Activated T-helper 2 cell treated with anti-CD3 and anti-CD28 coated beads, Interferon-gamma antibody, Interleukin-2, Interleukin-4, amounts not matched to agents 10 μg/mL and 5 μg/mL and 100 μg/mL, durations not matched to agents 14 hours and 24 hours and 36 hours (primary cell): Measurements from ENCODE around the gene CFAP57. TPM values are rescaled to one million over a fixed set of nuclear protein-coding genes. Genes with fewer than 3 reads are reported as not detected.
"Not testable (repeated sequence)": the region's sequence is repeated elsewhere in the genome, so short reads cannot be mapped to it uniquely, and the experiment has no call there.

ENCODE experiments used
- DNase-seq: peaks from one replicate; pipeline ENCODE4 v3.0.0; 2021; ENCODE audit warnings: low spot score
- H3K27ac Mint-ChIP-seq: one replicate; pipeline ENCODE4 v1.8.0; 2021; ENCODE audit warnings: mixed read lengths
- H3K27me3 Mint-ChIP-seq: one replicate; pipeline ENCODE4 v1.8.0; 2021; ENCODE audit warnings: low read depth, mixed read lengths
- H3K36me3 Mint-ChIP-seq: one replicate; pipeline ENCODE4 v1.8.0; 2021; ENCODE audit warnings: low read depth, mixed read lengths
- H3K4me1 Mint-ChIP-seq: one replicate; pipeline ENCODE4 v1.8.0; 2021; ENCODE audit warnings: low read depth, mixed read lengths
- H3K4me3 Mint-ChIP-seq: one replicate; pipeline ENCODE4 v1.8.0; 2021; ENCODE audit warnings: low read depth, mild to moderate bottlenecking, moderate library complexity, mixed read lengths
- H3K9me3 Mint-ChIP-seq: one replicate; pipeline ENCODE4 v1.8.0; 2021; ENCODE audit warnings: mixed read lengths
- intact Hi-C: fragments of 100-400 bp; cut with micrococcal nuclease; formaldehyde crosslinking; loops from one replicate; pipeline ENCODE4 v1.15.1; 2023
- total RNA-seq: library from RNA; stranded (reverse); gene quantifications from 2 replicates; pipeline ENCODE4 v1.2.3, GENCODE V29; 2022

Gene CFAP57
- total RNA-seq, result 0.11 and 0.16 TPM in 2 replicates

- Mint-ChIP-seq H3K27me3 (peaks cover 18% of the 10 kb centered on the region), H3K36me3 (peaks cover 48% of the 10 kb centered on the region), H3K9me3 (no peaks in the 10 kb centered on the region), H3K27ac (peak within 1 kb of the TSS; percentile 87), H3K4me1 (peaks cover 25% of the 10 kb centered on the region), H3K4me3 (peak within 1 kb of the TSS; percentile 96)
- intact Hi-C loops, result loop anchor here (2.0 to 5.0 kb wide), 2 partner anchors 195 to 283 kb away; partner anchors contain the start of gene ELOVL1
- DNase-seq, result peak; percentile 90
These were observed at the start of gene CFAP57, which contains the start of gene EBNA1BP2 for GRCh38 chr1:43171876-43172526. Gene CFAP57 (plus strand): TSS chr1:43172330. CDS start chr1:43172754, 424 bp downstream. Gene EBNA1BP2 (minus strand): TSS chr1:43172290. CDS start chr1:43172118, 172 bp downstream.

DNA sequence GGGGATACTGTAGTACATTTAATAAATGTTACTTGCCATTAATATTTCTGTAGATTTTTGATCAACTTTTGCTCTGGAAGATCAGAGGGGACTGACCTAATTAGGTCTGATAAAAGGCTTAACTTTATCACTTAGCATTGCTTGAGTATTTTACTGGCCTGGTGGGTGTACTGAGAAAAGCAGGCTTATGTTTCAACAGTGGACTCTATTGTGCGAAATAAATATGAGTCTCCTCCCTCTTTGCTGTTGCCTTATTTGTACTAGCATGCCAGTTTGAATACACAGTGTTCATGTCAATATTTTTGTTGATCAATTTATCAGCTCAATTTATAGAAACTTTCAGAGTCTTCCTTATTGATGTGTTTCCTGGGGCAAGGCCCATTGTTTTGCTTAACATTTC lies 49.1 kb upstream of the CFAP57 start:
- Mint-ChIP-seq H3K9me3 (no peaks in the 10 kb centered on the region), H3K4me1 (no peaks in the 10 kb centered on the region), H3K36me3 (no peaks in the 10 kb centered on the region), H3K27me3 (peaks cover 17% of the 10 kb centered on the region), H3K4me3 (no peak overlapping the region), H3K27ac (no peak overlapping the region)
- intact Hi-C loops, result no loop called here
- no peak for DNase-seq

GRCh38 chr1:43128816-43129215 lies 43.3 kb upstream of the CFAP57 start:
- intact Hi-C loops, result no loop called here
- no peak overlapping the region for H3K27ac Mint-ChIP-seq
- no peak overlapping the region for H3K4me3 Mint-ChIP-seq
- no peaks in the 10 kb centered on the region for H3K9me3 Mint-ChIP-seq
- DNase-seq, result no peak
- H3K4me1 Mint-ChIP-seq, result no peaks in the 10 kb centered on the region
- peaks cover 29% of the 10 kb centered on the region for H3K27me3 Mint-ChIP-seq
- H3K36me3 Mint-ChIP-seq, result no peaks in the 10 kb centered on the region

GRCh38 chr1:43129426-43129825 lies 42.7 kb upstream of the CFAP57 start:
- Mint-ChIP-seq H3K4me1 (no peaks in the 10 kb centered on the region), H3K27me3 (peaks cover 27% of the 10 kb centered on the region), H3K4me3 (no peak overlapping the region), H3K27ac (no peak overlapping the region), H3K9me3 (no peaks in the 10 kb centered on the region), H3K36me3 (no peaks in the 10 kb centered on the region)
- DNase-seq, result no peak
- intact Hi-C loops, result no loop called here

- intact Hi-C loops, result no loop called here
- H3K27me3 Mint-ChIP-seq, result peaks cover 17% of the 10 kb centered on the region
- DNase-seq, result no peak
- no peak overlapping the region for H3K4me3 Mint-ChIP-seq
- H3K9me3 Mint-ChIP-seq, result no peaks in the 10 kb centered on the region
- H3K4me1 Mint-ChIP-seq, result no peaks in the 10 kb centered on the region
- no peak overlapping the region for H3K27ac Mint-ChIP-seq
- H3K36me3 Mint-ChIP-seq, result no peaks in the 10 kb centered on the region
These were observed 38.1 kb upstream of the CFAP57 start for GRCh38 chr1:43134068-43134467.

DNA sequence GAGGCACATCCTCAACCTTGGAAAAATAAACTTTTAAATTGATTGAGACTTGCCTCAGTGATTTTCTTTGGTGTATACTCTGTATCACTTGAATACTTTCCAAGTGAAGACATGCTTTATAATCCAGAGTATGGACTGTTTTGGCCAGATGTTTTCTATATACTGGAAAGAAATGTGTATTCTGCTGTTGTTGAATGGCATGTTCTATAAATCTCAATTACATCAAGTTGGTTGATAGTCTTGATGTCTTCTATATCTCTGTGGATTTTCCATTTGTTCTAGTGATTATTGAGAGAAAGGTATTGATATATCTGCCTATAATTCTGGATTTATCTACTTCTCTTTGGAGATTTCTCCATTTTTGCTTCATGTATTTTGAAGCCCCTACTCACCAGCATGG lies 37.5 kb upstream of the CFAP57 start:
- Mint-ChIP-seq H3K4me3 (no peak overlapping the region), H3K27me3 (peaks cover 17% of the 10 kb centered on the region), H3K27ac (no peak overlapping the region), H3K36me3 (no peaks in the 10 kb centered on the region), H3K9me3 (no peaks in the 10 kb centered on the region), H3K4me1 (no peaks in the 10 kb centered on the region)
- no peak for DNase-seq
- intact Hi-C loops, result no loop called here

DNA sequence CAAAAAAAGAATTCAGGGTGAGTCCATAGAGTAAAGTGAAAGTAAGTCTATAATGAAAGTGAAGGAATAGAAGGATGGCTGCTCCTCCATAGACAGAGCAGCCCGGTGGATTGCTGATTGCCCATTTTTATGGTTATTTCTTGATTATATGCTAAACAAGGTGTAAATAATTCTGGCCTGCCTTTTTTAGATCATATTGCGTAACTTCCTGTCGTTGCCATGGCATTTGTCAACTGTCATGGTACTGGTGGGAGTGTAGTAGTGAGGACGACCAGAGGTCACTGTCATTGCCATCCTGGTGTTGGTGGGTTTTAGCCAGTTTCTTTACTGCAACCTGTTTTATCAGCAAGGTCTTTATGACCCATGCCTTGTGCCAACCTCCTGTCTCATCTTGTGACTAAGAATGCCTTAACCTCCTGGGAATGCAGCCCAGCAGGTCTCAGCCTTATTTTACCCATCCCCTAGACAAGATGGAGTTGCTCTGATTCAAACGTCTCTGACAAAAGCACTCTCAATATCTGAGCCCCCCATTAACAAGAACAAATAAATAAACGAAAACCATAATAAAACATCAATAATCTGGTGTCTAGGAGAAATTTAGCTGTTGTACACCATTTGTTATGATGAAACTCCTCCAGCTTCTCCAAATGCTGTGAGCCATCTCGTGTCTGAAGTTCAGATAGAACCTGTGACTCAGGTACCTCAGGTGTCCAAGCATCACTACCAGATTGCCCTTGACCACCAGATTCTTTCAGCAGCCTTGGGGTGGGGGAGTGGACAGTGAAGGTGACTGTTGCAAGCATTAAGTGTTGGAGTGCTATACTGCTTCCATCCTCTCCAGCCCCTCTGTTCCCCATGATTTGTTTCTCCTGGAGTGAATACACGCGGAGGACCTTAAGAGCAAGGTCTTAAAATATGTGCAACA lies 36.0 kb upstream of the CFAP57 start:
- H3K4me3 Mint-ChIP-seq, result no peak overlapping the region

GRCh38 chr1:43137445-43138052 lies 34.6 kb upstream of the CFAP57 start:
- Mint-ChIP-seq H3K4me3 (no peak overlapping the region), H3K27ac (no peak overlapping the region), H3K4me1 (no peaks in the 10 kb centered on the region), H3K27me3 (peaks cover 18% of the 10 kb centered on the region), H3K36me3 (no peaks in the 10 kb centered on the region), H3K9me3 (no peaks in the 10 kb centered on the region)
- intact Hi-C loops, result no loop called here
- no peak for DNase-seq

More for the DNA sequence above, 36.0 kb upstream of the CFAP57 start:
- intact Hi-C loops, result no loop called here
- DNase-seq, result no peak
- peaks cover 16% of the 10 kb centered on the region for H3K27me3 Mint-ChIP-seq
- H3K4me1 Mint-ChIP-seq, result no peaks in the 10 kb centered on the region
- no peaks in the 10 kb centered on the region for H3K9me3 Mint-ChIP-seq
- H3K27ac Mint-ChIP-seq, result no peak overlapping the region
- no peaks in the 10 kb centered on the region for H3K36me3 Mint-ChIP-seq

DNA sequence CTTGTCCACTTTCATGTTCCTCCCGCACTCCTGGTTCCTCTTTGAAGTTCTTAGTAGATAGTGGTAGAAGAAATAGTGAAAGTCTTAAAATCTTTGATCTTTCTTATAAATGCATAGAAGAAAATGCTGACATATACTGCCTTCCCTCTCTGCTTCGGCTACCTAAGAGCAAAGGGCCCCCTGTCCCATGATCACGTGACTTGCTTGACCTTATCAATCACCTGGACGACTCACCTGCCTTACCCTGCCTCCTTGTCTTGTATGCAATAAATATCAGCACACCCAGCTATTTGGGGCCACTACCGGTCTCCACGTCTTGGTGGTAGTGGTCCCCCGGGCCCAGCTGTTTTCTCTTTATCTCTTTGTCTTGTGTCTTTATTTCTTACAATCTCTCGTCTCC lies 32.8 kb upstream of the CFAP57 start:
- H3K27ac Mint-ChIP-seq, intact Hi-C loops, H3K4me1 Mint-ChIP-seq, DNase-seq, H3K4me3 Mint-ChIP-seq, H3K9me3 Mint-ChIP-seq, H3K36me3 Mint-ChIP-seq: not testable (repeated sequence)
- H3K27me3 Mint-ChIP-seq, result peaks cover 20% of the 10 kb centered on the region

DNA sequence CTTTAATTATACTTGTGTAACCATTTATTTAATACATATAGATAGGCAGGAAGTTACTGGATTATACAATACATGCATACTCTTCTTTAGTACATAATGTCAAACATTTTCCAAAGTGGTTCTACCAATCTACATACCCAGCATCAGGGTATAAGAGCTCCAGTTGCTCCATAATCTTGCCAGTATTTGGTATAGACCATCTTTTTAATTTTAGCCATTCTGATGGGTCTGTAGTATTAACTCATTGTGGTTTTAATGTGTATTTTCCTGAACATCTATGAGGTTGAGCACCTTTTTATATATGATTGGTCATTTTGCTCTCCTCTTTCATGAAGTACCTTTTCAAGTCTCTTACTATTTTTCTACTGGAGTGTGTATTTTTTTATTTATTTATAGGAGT lies 32.1 kb upstream of the CFAP57 start:
- intact Hi-C loops, result no loop called here
- H3K4me1 Mint-ChIP-seq, result no peaks in the 10 kb centered on the region
- no peak overlapping the region for H3K4me3 Mint-ChIP-seq
- no peaks in the 10 kb centered on the region for H3K9me3 Mint-ChIP-seq
- DNase-seq, result no peak
- H3K27me3 Mint-ChIP-seq, result peaks cover 24% of the 10 kb centered on the region
- no peaks in the 10 kb centered on the region for H3K36me3 Mint-ChIP-seq
- H3K27ac Mint-ChIP-seq, result no peak overlapping the region

GRCh38 chr1:43140583-43140982 lies 31.5 kb upstream of the CFAP57 start:
- intact Hi-C loops, result no loop called here
- H3K27ac Mint-ChIP-seq, result no peak overlapping the region
- H3K4me1 Mint-ChIP-seq, result no peaks in the 10 kb centered on the region
- no peaks in the 10 kb centered on the region for H3K9me3 Mint-ChIP-seq
- DNase-seq, result no peak
- no peaks in the 10 kb centered on the region for H3K36me3 Mint-ChIP-seq
- H3K27me3 Mint-ChIP-seq, result peaks cover 30% of the 10 kb centered on the region
- H3K4me3 Mint-ChIP-seq, result no peak overlapping the region

DNA sequence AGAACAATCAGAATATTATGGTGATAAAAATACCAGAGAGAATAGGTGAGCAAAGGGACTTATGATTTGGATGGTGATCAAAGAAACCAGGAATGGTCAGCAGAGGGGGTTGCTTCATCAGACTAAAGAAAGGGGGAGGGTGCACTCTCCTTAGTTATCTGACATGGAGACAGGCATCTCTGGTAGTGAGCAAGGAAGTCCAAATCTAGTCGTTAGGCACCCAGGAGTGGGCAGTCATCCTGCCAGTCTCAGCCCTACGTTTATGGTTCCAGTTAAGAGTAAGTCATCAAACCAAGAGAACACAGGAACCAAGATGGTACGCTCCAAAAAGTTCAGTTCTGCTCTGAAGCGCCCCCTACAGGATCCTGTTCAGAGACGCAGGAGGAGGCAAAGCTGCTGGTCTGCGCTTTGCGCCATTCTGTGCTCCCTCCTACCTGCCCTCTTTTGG lies 28.7 kb upstream of the CFAP57 start:
- H3K9me3 Mint-ChIP-seq, result no peaks in the 10 kb centered on the region

More for the DNA sequence above, 28.7 kb upstream of the CFAP57 start:
- no peak for DNase-seq
- Mint-ChIP-seq H3K4me3 (no peak overlapping the region), H3K4me1 (no peaks in the 10 kb centered on the region), H3K27ac (no peak overlapping the region), H3K36me3 (no peaks in the 10 kb centered on the region), H3K27me3 (peaks cover 44% of the 10 kb centered on the region)
- intact Hi-C loops, result no loop called here
